Esophagus muscularis mucosa (tissue), 4 donors: ENCODE measurements around the gene BCAS4. TPM values are rescaled to one million over a fixed set of nuclear protein-coding genes. Genes with fewer than 3 reads are reported as not detected.

Source experiments
- DNase-seq: peaks from one replicate; pipeline ENCODE4 v3.0.0-alpha.2; 2017; ENCODE audit errors: extremely low spot score
- H3K27ac ChIP-seq, 4 donors: fragments of 200-600 bp; sonication (generic); replicated peaks in 1 of 4; 1 replicate in 3 of 4; 2 replicates in 1 of 4; pipeline ENCODE4 v1.5.1; 2016 to 2019; ENCODE audit warnings: mild to moderate bottlenecking in 1 of 4
- H3K27me3 ChIP-seq, 4 donors: fragments of 200-600 bp; sonication (generic); one replicate each; pipeline versions ENCODE4 v1.5.1 to v1.6.0; 2016 to 2019
- H3K36me3 ChIP-seq, 4 donors: fragments of 200-600 bp; sonication (generic); one replicate each; pipeline ENCODE4 v1.5.1; 2016 to 2019
- H3K4me1 ChIP-seq, 4 donors: fragments of 200-600 bp; sonication (generic); one replicate each; pipeline ENCODE4 v1.5.1; 2016 to 2019
- H3K4me3 ChIP-seq, 4 donors: fragments of 200-600 bp; sonication (generic); 1 replicate in 2 of 4; 2 replicates in 2 of 4; pipeline ENCODE4 v1.5.1; 2016 to 2019; ENCODE audit warnings: mild to moderate bottlenecking in 4 of 4, moderate library complexity in 1 of 4
- H3K9me3 ChIP-seq, 4 donors: fragments of 200-600 bp; sonication (generic); 1 replicate in 3 of 4; 2 replicates in 1 of 4; pipeline ENCODE4 v1.5.1; 2016 to 2019
- EP300 ChIP-seq: sonication (generic); formaldehyde crosslinking; IDR thresholded peaks from one replicate; pipeline ENCODE4 v1.6.1; 2017; ENCODE audit warnings: antibody characterized with exemption
- POLR2A ChIP-seq: fragments of 450-650 bp; IDR thresholded peaks from one replicate; pipeline ENCODE4 v1.6.1; 2017; ENCODE audit warnings: antibody characterized with exemption, moderate library complexity, mild to moderate bottlenecking, low read depth
- POLR2AphosphoS5 ChIP-seq, 2 donors: sonication (generic); formaldehyde crosslinking; IDR thresholded peaks; one replicate each; pipeline ENCODE4 v1.6.1; 2017; ENCODE audit warnings: antibody characterized with exemption in 2 of 2
- WGBS: methylation state at CpG from one replicate; pipeline ENCODE4 v1.1.5; 2018; 5-methylcytosine and 5-hydroxymethylcytosine counted together
- intact Hi-C: fragments of 100-400 bp; cut with DNase I; formaldehyde crosslinking; loops from one replicate; pipeline ENCODE4 v1.15.1; 2023
- total RNA-seq, 4 donors: library from RNA; depleted of rRNA; stranded (reverse); fragments of >200 nt; gene quantifications; one replicate each; pipeline versions ENCODE4 v1.1.0 to v1.2.1, GENCODE V29; 2016
- TF ChIP-seq, protein P1 (sequence below), 3 experiments: fragments of 200-600 bp in 2 of 3; fragments of 450-650 bp in 1 of 3; sonication (generic) in 2 of 3; IDR thresholded peaks; one replicate each; pipeline ENCODE4 v1.5.1; 2017 to 2019; ENCODE audit warnings: antibody characterized with exemption in 3 of 3, mild to moderate bottlenecking in 2 of 3, moderate library complexity in 1 of 3

The BCAS4 gene
- total RNA-seq, 4 donors from 2014 or later, result 3.1 to 5.4 (median 4.5) TPM

DNA sequence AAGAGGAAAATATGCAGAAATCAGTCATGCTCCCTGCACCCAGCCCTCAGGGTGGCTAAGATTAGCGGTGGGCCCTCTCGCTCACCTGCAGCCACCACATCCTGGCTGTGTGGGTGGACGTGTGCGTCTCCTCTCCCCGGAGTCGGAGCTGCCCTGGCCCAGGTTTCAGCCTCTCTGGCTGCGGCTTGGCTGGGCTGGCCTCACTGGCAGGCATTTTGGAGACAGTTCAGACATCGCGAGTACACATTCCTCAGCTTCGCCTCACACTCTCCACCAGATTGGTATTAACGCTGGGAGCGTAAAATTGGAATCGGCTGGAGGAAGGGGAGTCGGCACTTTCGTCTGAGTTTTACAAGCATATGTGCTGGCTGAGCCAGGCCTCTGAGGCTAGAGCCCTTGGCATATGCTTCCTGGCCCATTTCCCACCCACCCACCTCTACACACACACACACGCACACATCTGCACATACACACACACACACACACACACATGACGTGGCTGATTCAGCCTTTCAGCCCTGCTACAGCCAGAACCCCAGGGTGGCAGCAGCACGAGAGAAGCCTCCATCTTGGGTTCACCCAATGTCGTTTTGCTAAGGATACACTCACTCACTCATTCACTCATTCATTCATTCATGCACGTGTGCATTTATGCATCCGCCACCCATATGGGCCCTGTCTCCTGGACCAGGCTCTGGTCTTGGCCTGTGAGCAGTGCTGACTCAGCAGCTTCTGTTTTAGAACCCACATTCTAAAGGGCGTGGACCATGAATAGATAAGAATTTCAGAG lies 42.9 kb downstream of the BCAS4 start:
- intact Hi-C loops, result loop anchor here (5.0 kb wide), 1 partner anchor 40 kb away; the partner anchor contains the start of gene BCAS4
- TF ChIP-seq POLR2A, result no peak
- TF ChIP-seq, protein P1, sequence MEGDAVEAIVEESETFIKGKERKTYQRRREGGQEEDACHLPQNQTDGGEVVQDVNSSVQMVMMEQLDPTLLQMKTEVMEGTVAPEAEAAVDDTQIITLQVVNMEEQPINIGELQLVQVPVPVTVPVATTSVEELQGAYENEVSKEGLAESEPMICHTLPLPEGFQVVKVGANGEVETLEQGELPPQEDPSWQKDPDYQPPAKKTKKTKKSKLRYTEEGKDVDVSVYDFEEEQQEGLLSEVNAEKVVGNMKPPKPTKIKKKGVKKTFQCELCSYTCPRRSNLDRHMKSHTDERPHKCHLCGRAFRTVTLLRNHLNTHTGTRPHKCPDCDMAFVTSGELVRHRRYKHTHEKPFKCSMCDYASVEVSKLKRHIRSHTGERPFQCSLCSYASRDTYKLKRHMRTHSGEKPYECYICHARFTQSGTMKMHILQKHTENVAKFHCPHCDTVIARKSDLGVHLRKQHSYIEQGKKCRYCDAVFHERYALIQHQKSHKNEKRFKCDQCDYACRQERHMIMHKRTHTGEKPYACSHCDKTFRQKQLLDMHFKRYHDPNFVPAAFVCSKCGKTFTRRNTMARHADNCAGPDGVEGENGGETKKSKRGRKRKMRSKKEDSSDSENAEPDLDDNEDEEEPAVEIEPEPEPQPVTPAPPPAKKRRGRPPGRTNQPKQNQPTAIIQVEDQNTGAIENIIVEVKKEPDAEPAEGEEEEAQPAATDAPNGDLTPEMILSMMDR (IDR thresholded peaks at IDR 0.05), result no peak
- Histone ChIP-seq H3K4me1 (peaks cover 0 to 21% (median 20%) of the 10 kb centered on the region in 4 donors), H3K27ac (peak overlapping the region; percentile 64 to 78 (median 70)), H3K9me3 (no peaks in the 10 kb centered on the region), H3K4me3 (peak overlapping the region in 1 of 4 donors; percentile 19), H3K36me3 (peaks cover 0 to 5% (median 0%) of the 10 kb centered on the region in 4 donors), H3K27me3 (no peaks in the 10 kb centered on the region)
- DNase-seq, result no peak
- WGBS, result 49% methylated on average over 15 of the region's 22 CpGs

DNA sequence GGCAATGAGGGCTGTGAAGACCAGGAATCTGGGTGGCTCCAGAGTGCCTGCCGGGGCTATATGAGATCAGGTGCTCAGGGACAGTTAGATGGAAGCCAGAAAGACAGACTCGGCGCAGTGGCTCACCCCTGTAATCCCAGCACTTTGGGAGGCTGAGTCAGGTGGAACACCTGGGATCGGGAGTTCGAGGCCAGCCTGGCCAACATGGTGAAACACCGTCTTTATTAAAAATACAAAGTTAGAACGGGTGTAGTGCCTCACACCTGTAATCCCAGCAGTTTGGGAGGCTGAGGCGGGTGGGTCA lies 43.4 kb downstream of the BCAS4 start:
- WGBS, result 94% methylated on average over 8 of the region's 8 CpGs
- intact Hi-C loops, result loop anchor here (5.0 kb wide), 1 partner anchor 41 kb away; the partner anchor contains the start of gene BCAS4
- Histone ChIP-seq H3K4me1 (peaks cover 0 to 21% (median 20%) of the 10 kb centered on the region in 4 donors), H3K9me3 (no peaks in the 10 kb centered on the region), H3K27ac (peak overlapping the region; percentile 64 to 78 (median 70)), H3K4me3 (no peak overlapping the region), H3K27me3 (no peaks in the 10 kb centered on the region), H3K36me3 (no peaks in the 10 kb centered on the region)
- no peak for DNase-seq
- TF ChIP-seq POLR2AphosphoS5 (IDR thresholded peaks at IDR 0.05), result no peak

DNA sequence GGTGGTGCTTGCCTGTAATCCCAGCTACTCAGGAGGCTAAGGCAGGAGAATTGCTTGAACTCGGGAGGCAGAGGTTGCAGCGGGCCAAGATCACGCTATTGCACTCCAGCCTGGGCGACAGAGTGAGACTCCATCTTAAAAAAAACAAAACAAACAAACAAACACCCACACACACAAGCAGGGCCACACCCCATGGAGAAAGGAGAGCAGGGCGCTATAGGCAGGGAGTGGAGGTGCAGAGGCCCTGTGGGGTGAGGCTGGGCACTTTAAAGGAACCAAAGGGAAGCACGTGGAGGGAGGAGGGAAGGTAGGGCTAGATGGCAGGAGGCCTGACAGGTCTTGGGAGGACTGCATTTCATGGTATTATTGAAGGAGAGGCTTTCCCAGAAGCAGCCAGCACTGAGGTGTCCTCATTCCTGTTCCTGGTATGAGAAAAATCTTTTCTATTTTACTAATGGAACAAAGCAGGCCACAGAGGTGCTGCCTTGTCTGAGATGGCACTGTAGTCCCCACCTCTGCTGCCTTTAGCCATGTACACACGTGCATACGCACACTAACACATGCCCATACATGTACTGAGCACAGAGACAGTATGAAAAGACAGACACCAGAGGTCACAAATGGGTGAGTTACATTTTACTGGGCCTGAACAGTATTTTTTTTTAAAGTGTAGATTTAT lies 44.0 kb downstream of the BCAS4 start:
- 88% methylated on average over 8 of the region's 8 CpGs for WGBS
- Histone ChIP-seq H3K27ac (peak overlapping the region; percentile 64 to 78 (median 70)), H3K27me3 (no peaks in the 10 kb centered on the region)

DNA sequence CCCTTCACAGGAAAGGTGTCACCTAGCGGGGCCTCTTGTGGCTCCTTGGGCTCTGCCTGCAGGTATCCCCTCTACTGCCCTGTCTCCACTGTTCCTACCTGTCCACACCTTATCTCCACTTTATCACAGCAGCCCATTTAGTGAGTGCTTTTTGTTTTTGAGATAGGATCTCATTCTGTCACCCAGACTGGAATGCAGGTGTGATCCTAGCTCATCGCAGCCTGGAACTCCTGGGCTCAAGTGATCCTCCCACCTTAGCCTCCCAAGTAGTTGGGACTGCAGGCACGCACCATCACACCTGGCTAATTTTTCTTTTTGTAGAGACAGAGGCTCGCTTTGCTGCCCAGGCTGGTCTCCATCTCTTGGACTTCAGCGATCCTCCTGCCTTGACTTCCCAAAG lies 48.0 kb downstream of the BCAS4 start:
- Histone ChIP-seq H3K9me3 (no peaks in the 10 kb centered on the region), H3K27me3 (no peaks in the 10 kb centered on the region), H3K27ac (no peak overlapping the region), H3K4me1 (peaks cover 0 to 14% (median 12%) of the 10 kb centered on the region in 4 donors), H3K36me3 (no peaks in the 10 kb centered on the region), H3K4me3 (no peak overlapping the region)
- intact Hi-C loops, result no loop called here
- WGBS, result 96% methylated on average over 5 of the region's 5 CpGs
- TF ChIP-seq, protein P1 (IDR thresholded peaks at IDR 0.05), result no peak
- no peak for DNase-seq

More for the DNA sequence above, 44.0 kb downstream of the BCAS4 start:
- intact Hi-C loops, result loop anchor here (5.0 kb wide), 1 partner anchor 42 kb away; the partner anchor contains the start of gene BCAS4
- no peak overlapping the region for H3K4me3 ChIP-seq
- H3K9me3 ChIP-seq, result no peaks in the 10 kb centered on the region
- TF ChIP-seq, protein P1 (IDR thresholded peaks at IDR 0.05), result no peak
- TF ChIP-seq POLR2AphosphoS5 (IDR thresholded peaks at IDR 0.05), result no peak
- TF ChIP-seq EP300, result no peak
- no peak for TF ChIP-seq POLR2A
- peaks cover 0 to 21% (median 20%) of the 10 kb centered on the region in 4 donors for H3K4me1 ChIP-seq
- DNase-seq, result no peak
- H3K36me3 ChIP-seq, result no peaks in the 10 kb centered on the region
